DND-41 (cell line): ENCODE results near the gene NAMPT.

Source experiments
- ATAC-seq: fragments of 200-7000 bp; cut with Tn5 transposase; 3 replicates; pipeline ENCODE4 v1.9.1; 2021; ENCODE audit warnings: low read depth; ENCODE audit not compliant: insufficient read depth
- DNase-seq: peaks from one replicate; pipeline ENCODE4 v3.0.0-alpha.2; 2020
- H2AFZ ChIP-seq: 2 replicates; pipeline ENCODE4 v1.6.0; 2012; ENCODE audit warnings: low read depth, low read length
- H3K27ac ChIP-seq: 2 replicates; pipeline ENCODE4 v1.5.1; 2012; ENCODE audit warnings: low read length, inconsistent platforms
- H3K27me3 ChIP-seq: fragments of 200-600 bp; sonication (generic); 2 replicates; pipeline ENCODE4 v1.6.0; 2012; ENCODE audit warnings: low read length, mild to moderate bottlenecking, inconsistent platforms; ENCODE audit not compliant: insufficient read depth, poor library complexity
- H3K36me3 ChIP-seq: 2 replicates; pipeline ENCODE4 v1.5.1; 2012; ENCODE audit warnings: low read length, inconsistent platforms; ENCODE audit not compliant: insufficient read depth
- H3K4me1 ChIP-seq: 2 replicates; pipeline ENCODE4 v1.5.1; 2012; ENCODE audit warnings: mild to moderate bottlenecking, low read length; ENCODE audit not compliant: insufficient read depth
- H3K4me2 ChIP-seq: 2 replicates; pipeline ENCODE4 v1.6.0; 2012; ENCODE audit warnings: mild to moderate bottlenecking, moderate library complexity, low read length, inconsistent platforms; ENCODE audit not compliant: insufficient read depth
- H3K4me3 ChIP-seq, 2 experiments: fragments of 200-600 bp in 1 of 2; shearing (Covaris generic) in 1 of 2; 2 replicates each; pipeline ENCODE4 v1.5.1; 2012 to 2016; ENCODE audit warnings: inconsistent platforms in 2 of 2, low read length in 2 of 2, mild to moderate bottlenecking in 2 of 2, low read depth in 1 of 2, moderate library complexity in 1 of 2
- H3K79me2 ChIP-seq: 2 replicates; pipeline ENCODE4 v1.6.0; 2012; ENCODE audit warnings: low read length, inconsistent platforms; ENCODE audit not compliant: insufficient read depth
- H3K9ac ChIP-seq: 2 replicates; pipeline ENCODE4 v1.6.0; 2012; ENCODE audit warnings: low read depth, mild to moderate bottlenecking, inconsistent platforms, low read length, moderate library complexity
- H3K9me3 ChIP-seq: 2 replicates; pipeline ENCODE4 v1.5.1; 2012; ENCODE audit warnings: low read length, moderate library complexity, mild to moderate bottlenecking, inconsistent platforms; ENCODE audit not compliant: insufficient read depth, severe bottlenecking
- H4K20me1 ChIP-seq: 2 replicates; pipeline ENCODE4 v1.6.0; 2012; ENCODE audit warnings: low read length; ENCODE audit not compliant: insufficient read depth
- EZH2 ChIP-seq: IDR thresholded peaks from 3 replicates; pipeline ENCODE4 v1.6.1; 2012; ENCODE audit warnings: borderline replicate concordance, low read depth, mild to moderate bottlenecking, moderate library complexity, low read length, inconsistent platforms; ENCODE audit not compliant: severe bottlenecking
- TF ChIP-seq, protein P1 (sequence below): IDR thresholded peaks from 2 replicates; pipeline ENCODE4 v1.5.1; 2012; ENCODE audit warnings: borderline replicate concordance, low read length, moderate library complexity, mild to moderate bottlenecking; ENCODE audit not compliant: poor library complexity, severe bottlenecking; ENCODE audit errors: extremely low read depth

Gene NAMPT

DNA sequence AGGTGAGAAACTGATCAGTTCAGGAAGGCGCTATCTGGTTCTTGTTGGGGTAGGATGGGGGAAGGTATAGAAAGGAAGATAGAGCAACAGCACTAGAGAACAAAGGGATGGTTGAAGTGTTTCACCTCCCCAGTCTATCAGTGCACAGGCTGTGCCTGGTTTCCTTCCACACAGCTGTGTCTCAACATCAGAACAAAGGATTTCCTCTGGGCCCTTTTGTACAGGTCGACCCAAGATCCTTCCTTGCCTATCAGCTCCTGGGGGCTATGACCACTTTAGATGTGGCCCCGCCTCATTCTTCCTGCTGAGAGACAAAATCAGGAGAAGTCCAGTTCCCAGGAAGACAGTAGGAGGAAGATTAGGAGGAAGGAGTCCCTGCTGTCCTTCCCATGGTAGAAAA lies 65.6 kb downstream of the NAMPT start:
- ATAC-seq (0 out of 3 replicates have a peak, but pooled peaks have one; percentile 47), DNase-seq (no peak)
- Histone ChIP-seq H4K20me1 (no peaks in the 10 kb centered on the region), H3K36me3 (no peaks in the 10 kb centered on the region), H3K4me2 (no peak overlapping the region), H3K27ac (no peak overlapping the region), H2AFZ (no peak overlapping the region), H3K4me3 (no peak overlapping the region), H3K27me3 (peaks cover 7% of the 10 kb centered on the region), H3K9ac (no peak overlapping the region), H3K4me1 (no peaks in the 10 kb centered on the region), H3K79me2 (no peaks in the 10 kb centered on the region), H3K9me3 (no peaks in the 10 kb centered on the region)
- TF ChIP-seq, protein P1, sequence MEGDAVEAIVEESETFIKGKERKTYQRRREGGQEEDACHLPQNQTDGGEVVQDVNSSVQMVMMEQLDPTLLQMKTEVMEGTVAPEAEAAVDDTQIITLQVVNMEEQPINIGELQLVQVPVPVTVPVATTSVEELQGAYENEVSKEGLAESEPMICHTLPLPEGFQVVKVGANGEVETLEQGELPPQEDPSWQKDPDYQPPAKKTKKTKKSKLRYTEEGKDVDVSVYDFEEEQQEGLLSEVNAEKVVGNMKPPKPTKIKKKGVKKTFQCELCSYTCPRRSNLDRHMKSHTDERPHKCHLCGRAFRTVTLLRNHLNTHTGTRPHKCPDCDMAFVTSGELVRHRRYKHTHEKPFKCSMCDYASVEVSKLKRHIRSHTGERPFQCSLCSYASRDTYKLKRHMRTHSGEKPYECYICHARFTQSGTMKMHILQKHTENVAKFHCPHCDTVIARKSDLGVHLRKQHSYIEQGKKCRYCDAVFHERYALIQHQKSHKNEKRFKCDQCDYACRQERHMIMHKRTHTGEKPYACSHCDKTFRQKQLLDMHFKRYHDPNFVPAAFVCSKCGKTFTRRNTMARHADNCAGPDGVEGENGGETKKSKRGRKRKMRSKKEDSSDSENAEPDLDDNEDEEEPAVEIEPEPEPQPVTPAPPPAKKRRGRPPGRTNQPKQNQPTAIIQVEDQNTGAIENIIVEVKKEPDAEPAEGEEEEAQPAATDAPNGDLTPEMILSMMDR: no peak
- no peak for TF ChIP-seq EZH2

DNA sequence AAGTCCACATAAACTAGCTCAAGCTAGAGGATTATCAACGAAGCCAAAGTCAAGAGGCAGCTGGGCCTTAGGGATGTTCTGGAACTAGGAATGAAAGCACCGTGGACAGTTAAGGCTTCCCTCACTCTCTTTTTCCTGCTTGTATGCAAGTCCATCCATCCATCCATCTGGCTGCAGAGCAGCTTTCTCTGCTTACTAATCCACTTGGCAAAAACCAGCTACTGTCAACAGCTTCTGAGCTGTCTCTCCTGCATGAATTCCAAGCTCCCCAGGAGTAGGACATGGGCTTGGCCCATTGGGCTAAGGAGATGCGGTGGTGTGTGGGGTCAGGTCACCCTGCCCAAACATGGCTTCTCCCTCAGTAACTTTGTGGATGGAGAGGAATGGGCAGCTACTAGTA lies 66.2 kb downstream of the NAMPT start:
- TF ChIP-seq, protein P1: no peak
- no peak for TF ChIP-seq EZH2
- no peak overlapping the region for H3K27ac ChIP-seq
- H3K9ac ChIP-seq: no peak overlapping the region

DNA sequence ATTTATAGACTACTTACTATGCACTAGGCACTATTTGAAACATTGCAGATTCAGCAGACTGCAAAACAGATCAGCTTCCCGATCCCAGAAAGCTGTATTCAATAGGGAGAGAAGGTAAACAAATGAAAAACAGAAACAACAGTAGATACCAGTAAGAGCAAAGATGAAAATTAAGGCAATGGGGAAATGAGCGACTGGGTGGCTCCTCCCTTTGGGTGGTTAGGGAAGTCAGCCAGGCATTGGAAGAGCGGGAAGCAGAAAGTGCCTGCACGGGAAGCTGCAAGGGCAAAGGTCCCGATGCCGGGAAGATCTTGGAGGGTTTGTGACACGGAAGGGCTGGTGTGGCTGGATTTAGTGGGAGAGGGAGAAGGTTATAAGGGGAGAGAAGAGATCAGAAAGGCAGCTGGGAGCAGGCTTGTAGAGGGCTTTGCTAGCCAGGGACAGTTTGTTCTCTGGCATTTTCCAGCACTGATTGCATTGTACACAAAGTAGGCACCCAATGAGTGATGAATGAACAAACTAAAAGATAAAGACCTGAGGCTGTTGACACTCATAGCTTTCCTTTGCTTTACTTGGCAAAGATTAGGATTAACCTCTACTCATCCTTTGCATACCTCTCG lies 67.8 kb downstream of the NAMPT start:
- H3K27me3 ChIP-seq: peaks cover 7% of the 10 kb centered on the region
- no peak overlapping the region for H3K27ac ChIP-seq
- no peak overlapping the region for H3K4me3 ChIP-seq
- no peaks in the 10 kb centered on the region for H3K9me3 ChIP-seq
- H3K36me3 ChIP-seq: no peaks in the 10 kb centered on the region
- no peaks in the 10 kb centered on the region for H3K79me2 ChIP-seq
- no peak overlapping the region for H3K4me2 ChIP-seq
- no peaks in the 10 kb centered on the region for H3K4me1 ChIP-seq
- ATAC-seq (no peak), DNase-seq (no peak)
- H2AFZ ChIP-seq: no peak overlapping the region
- TF ChIP-seq, protein P1: no peak
- no peak for TF ChIP-seq EZH2
- no peaks in the 10 kb centered on the region for H4K20me1 ChIP-seq
- H3K9ac ChIP-seq: no peak overlapping the region

More for the DNA sequence above, 66.2 kb downstream of the NAMPT start:
- H3K4me2 ChIP-seq: no peak overlapping the region
- no peaks in the 10 kb centered on the region for H3K4me1 ChIP-seq
- no peak overlapping the region for H3K4me3 ChIP-seq
- no peaks in the 10 kb centered on the region for H3K79me2 ChIP-seq
- DNase-seq (no peak), ATAC-seq (no peak)
- no peaks in the 10 kb centered on the region for H4K20me1 ChIP-seq
- H3K9me3 ChIP-seq: no peaks in the 10 kb centered on the region
- no peak overlapping the region for H2AFZ ChIP-seq
- peaks cover 7% of the 10 kb centered on the region for H3K27me3 ChIP-seq
- no peaks in the 10 kb centered on the region for H3K36me3 ChIP-seq
